ENCODE measurements around the gene KCNA10.

DNA sequence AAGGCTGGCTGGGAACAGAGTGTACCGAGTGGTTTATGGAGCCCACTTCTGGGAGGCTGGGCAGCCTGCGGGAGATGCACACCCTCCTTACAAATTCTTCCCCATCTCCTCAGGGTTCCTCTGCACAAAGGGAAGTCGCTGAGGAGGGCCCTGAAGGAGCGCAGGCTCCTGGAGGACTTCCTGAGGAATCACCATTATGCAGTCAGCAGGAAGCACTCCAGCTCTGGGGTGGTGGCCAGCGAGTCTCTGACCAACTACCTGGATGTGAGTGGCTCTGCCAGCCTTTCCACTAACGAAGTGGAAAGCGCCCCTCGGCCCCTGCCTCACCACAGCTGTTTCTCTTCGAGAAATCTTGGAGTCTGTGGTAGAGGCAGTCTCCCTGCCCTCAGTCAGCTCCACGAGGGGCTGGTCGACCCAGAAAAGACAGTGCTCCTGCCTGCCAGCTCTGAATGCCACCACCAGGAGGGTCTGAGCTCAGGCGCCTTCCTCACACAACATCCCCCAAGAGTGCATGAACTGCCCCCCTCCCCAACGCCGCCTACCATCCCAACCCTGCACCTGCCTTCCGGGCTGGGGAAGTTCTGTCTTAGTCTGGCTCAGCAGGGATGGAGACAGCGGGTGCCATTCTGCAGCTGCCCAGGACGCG lies 36.2 kb downstream of the KCNA10 start:
- TF ChIP-seq, protein P1, sequence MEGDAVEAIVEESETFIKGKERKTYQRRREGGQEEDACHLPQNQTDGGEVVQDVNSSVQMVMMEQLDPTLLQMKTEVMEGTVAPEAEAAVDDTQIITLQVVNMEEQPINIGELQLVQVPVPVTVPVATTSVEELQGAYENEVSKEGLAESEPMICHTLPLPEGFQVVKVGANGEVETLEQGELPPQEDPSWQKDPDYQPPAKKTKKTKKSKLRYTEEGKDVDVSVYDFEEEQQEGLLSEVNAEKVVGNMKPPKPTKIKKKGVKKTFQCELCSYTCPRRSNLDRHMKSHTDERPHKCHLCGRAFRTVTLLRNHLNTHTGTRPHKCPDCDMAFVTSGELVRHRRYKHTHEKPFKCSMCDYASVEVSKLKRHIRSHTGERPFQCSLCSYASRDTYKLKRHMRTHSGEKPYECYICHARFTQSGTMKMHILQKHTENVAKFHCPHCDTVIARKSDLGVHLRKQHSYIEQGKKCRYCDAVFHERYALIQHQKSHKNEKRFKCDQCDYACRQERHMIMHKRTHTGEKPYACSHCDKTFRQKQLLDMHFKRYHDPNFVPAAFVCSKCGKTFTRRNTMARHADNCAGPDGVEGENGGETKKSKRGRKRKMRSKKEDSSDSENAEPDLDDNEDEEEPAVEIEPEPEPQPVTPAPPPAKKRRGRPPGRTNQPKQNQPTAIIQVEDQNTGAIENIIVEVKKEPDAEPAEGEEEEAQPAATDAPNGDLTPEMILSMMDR (IDR thresholded peaks at IDR 0.05), result peak in 1 of 6 experiments; percentile 7
- TF ChIP-seq EP300 (IDR thresholded peaks at IDR 0.05) (no peak), POLR2AphosphoS5 (IDR thresholded peaks at IDR 0.05) (no peak), POLR2A (IDR thresholded peaks at IDR 0.05) (no peak)
